GM10266 (cell line): Measurements from ENCODE around the gene PLEKHF1.
"Not testable (repeated sequence)": the region's sequence is repeated elsewhere in the genome, so short reads cannot be mapped to it uniquely, and the experiment has no call there.

Experiments used
- DNase-seq: peaks from one replicate; pipeline ENCODE4 v3.0.0; 2012; ENCODE audit errors: extremely low spot score
- TF ChIP-seq, protein P1 (sequence below): IDR thresholded peaks from 2 replicates; pipeline ENCODE4 v1.5.1; 2012; ENCODE audit warnings: mild to moderate bottlenecking, low read depth; ENCODE audit not compliant: control insufficient read depth, insufficient read depth; ENCODE audit errors: missing control alignments

The PLEKHF1 gene

GRCh38 chr19:29670255-29670654, 5.0 kb downstream of the PLEKHF1 start:
- TF ChIP-seq, protein P1, sequence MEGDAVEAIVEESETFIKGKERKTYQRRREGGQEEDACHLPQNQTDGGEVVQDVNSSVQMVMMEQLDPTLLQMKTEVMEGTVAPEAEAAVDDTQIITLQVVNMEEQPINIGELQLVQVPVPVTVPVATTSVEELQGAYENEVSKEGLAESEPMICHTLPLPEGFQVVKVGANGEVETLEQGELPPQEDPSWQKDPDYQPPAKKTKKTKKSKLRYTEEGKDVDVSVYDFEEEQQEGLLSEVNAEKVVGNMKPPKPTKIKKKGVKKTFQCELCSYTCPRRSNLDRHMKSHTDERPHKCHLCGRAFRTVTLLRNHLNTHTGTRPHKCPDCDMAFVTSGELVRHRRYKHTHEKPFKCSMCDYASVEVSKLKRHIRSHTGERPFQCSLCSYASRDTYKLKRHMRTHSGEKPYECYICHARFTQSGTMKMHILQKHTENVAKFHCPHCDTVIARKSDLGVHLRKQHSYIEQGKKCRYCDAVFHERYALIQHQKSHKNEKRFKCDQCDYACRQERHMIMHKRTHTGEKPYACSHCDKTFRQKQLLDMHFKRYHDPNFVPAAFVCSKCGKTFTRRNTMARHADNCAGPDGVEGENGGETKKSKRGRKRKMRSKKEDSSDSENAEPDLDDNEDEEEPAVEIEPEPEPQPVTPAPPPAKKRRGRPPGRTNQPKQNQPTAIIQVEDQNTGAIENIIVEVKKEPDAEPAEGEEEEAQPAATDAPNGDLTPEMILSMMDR: no peak
- no peak for DNase-seq

- DNase-seq: not testable (repeated sequence)
Measured at GRCh38 chr19:29671026-29671392, 5.7 kb downstream of the PLEKHF1 start.

DNA sequence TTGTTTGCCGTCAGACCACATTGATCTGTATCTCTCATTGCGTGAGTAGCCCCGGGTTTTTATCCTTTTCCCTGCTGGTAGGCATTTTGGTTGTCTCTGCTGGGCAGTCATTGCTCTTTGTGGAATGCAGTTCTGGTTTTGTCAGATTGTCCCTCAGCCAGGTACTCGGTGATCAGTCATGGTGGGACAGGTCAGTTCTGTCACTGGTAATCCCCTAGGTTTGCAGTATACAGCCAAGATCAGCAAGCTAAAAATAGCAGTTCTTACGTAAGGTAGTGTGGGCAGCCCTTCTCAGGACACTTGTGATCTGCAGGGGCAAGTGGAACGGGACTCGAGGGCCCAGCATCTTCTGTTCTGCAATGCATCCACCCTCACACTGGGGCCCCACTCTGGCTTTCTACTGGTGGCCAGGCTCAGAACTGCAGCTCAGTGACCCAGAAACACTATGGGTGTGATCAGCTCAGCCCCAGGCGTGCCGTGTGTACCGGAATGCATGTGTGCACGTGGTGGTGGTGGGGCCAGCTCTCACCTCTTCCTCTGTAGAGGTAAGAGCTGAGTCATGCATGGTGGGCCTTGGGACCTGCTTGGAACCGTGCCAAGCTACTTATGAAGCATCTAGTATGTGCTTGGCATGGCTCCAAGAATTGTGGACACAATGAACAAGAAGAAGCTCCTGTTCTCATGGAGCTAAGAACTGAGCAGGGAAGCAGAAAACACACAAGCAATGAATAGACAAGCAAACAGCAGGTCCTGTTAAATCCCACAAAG, 6.3 kb downstream of the PLEKHF1 start:
- DNase-seq: peak; percentile 81

GRCh38 chr19:29672319-29672932, 7.2 kb downstream of the PLEKHF1 start:
- DNase-seq: no peak
- TF ChIP-seq, protein P1: no peak

More for the DNA sequence above, 6.3 kb downstream of the PLEKHF1 start:
- TF ChIP-seq, protein P1: peak; percentile 40

GRCh38 chr19:29672933-29673336, 7.7 kb downstream of the PLEKHF1 start:
- TF ChIP-seq, protein P1: no peak
- DNase-seq: peak; percentile 71

GRCh38 chr19:29673451-29674371, 8.4 kb downstream of the PLEKHF1 start:
- TF ChIP-seq, protein P1: no peak
- DNase-seq: no peak

DNA sequence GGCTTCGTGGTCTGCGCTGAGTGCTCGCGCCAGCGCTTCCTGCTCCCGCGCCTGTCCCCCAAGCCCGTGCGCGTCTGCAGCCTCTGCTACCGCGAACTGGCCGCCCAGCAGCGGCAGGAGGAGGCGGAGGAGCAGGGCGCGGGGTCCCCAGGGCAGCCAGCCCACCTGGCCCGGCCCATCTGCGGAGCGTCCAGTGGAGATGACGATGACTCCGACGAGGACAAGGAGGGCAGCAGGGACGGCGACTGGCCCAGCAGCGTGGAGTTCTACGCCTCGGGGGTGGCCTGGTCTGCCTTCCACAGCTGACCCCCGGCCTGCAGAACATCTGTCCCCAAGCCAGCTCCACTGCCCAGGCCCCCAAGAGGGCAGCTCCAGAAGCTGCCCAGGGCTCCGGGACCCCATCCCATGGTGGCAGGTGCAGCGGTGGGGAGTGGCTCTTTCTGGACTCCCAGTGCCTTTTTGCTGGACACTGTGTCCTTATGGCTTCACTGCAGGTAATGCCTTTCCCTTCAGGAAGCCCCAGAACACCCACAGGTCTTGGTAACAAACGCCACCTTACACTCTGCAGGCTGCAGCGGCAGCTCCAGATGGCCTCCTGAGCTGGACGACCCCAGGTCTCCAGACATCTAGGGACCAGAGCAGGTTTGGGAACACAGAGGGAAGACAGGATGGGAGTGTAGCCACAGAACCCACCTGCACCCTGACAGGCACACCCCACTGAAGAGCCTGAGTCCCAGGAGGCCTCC, 9.3 kb downstream of the PLEKHF1 start:
- DNase-seq: no peak
- TF ChIP-seq, protein P1: no peak
